Measurements from ENCODE around the gene BRF1. TPM values are rescaled to one million over a fixed set of nuclear protein-coding genes. Genes with fewer than 3 reads are reported as not detected.

Gene BRF1
- total and polyA plus RNA-seq, 2 of the 8 experiments (the other 6 are each of a cell fraction or from before 2014, with no cell fraction given) = 7.7 to 18.3 TPM

DNA sequence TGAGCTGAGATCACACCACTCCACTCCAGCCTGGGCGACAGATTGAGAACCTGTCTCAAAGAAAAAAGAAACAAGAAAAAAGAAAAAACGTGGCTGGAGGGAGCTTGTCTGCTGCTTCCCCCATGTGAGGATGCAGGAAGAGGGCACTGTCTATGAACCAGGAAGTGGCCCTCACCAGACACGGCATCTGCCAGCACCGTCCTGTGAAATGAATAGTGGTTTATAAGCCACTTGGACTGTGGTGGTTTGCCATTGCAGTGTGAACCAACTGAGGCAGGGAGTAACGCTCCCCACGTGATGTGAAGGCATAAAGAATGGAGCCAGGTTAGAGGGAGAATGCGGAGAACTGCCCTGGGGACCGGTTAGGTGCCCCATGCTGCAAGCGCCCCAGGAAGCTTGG lies 4.5 kb upstream of the BRF1 start:
- no peaks in the 10 kb centered on the region for H3K79me1 ChIP-seq (ENCODE audit: low read depth, low read length)
- H3K4me1 ChIP-seq (replicated peaks in 1 of 4; ENCODE audit: control insufficient read depth in 3 of 4, insufficient read depth in 4 of 4, low read length in 3 of 4) = peaks cover 2 to 11% (median 10%) of the 10 kb centered on the region in 4 experiments
- no peak overlapping the region for H3K56ac ChIP-seq (replicated peaks; ENCODE audit: insufficient read length, low read depth, low read length)
- 81% methylated on average over 9 of the region's 9 CpGs; no CpG with 5 or more reads in 1 of the 2 experiments for WGBS, 2 experiments (ENCODE audit: extremely low coverage in 1 of 2, insufficient coverage in 1 of 2, insufficient read length in 1 of 2, insufficient replicate concordance in 2 of 2, low coverage in 1 of 2, low lambda C conversion rate in 2 of 2, missing lambda C conversion rate in 1 of 2)
- no peaks in the 10 kb centered on the region for H3K36me3 ChIP-seq (ENCODE audit: control insufficient read depth in 2 of 4, insufficient read depth in 4 of 4, low read length in 3 of 4)
- no peak overlapping the region for H4K5ac ChIP-seq (ENCODE audit: insufficient read length, low read depth, low read length)
- H2AK5ac ChIP-seq (ENCODE audit: low read depth, low read length) = 0 out of 2 replicates have a peak overlapping the region, but pooled peaks have one; percentile 70
- no peak overlapping the region for H3K4ac ChIP-seq (replicated peaks; ENCODE audit: insufficient read length, low read depth, low read length)
- H3K23ac ChIP-seq (ENCODE audit: insufficient read length) = no peak overlapping the region
- no peak overlapping the region for H3K4me3 ChIP-seq (ENCODE audit: extremely low read depth in 1 of 4, insufficient read depth in 2 of 4, low read depth in 3 of 4, low read length in 4 of 4)
- no peaks in the 10 kb centered on the region for H3K27me3 ChIP-seq (replicated peaks in 1 of 4; ENCODE audit: control insufficient read depth in 3 of 4, extremely low read depth in 1 of 4, insufficient read depth in 3 of 4, low read length in 3 of 4)
- 0 out of 2 replicates have a peak overlapping the region, but pooled peaks have one; percentile 6 for H2BK15ac ChIP-seq (ENCODE audit: low read length)
- H3K9me3 ChIP-seq (ENCODE audit: insufficient read depth in 2 of 2, low read depth in 1 of 2, low read length in 1 of 2) = no peaks in the 10 kb centered on the region
- H2BK120ac ChIP-seq (replicated peaks; ENCODE audit: low read depth, low read length) = no peak overlapping the region
- no peak overlapping the region for H3K4me2 ChIP-seq (ENCODE audit: insufficient read depth in 1 of 2, low read depth in 2 of 2, low read length in 2 of 2)
- no peak overlapping the region for H3K14ac ChIP-seq (ENCODE audit: insufficient read length)
- no peak overlapping the region for H3K27ac ChIP-seq (ENCODE audit: low read depth, low read length)
- H2BK20ac ChIP-seq (ENCODE audit: low read length) = no peak overlapping the region
- ChIA-PET CTCF (ENCODE audit: partially characterized antibody) (interaction anchor here (0.7 to 1.6 kb wide), 3 partner anchors 24 to 159 kb away, joined by 3 to 5 read pairs (median 3); no protein-coding TSS in a partner anchor), POLR2A (ENCODE audit: partially characterized antibody) (interaction anchor here (0.8 kb wide), 1 partner anchor 9 kb away, joined by 4 read pairs; the partner anchor contains the start of gene PACS2)
- H3K79me2 ChIP-seq (ENCODE audit: control insufficient read depth in 1 of 2, insufficient read depth in 2 of 2, low read length in 2 of 2) = no peaks in the 10 kb centered on the region
- no peak overlapping the region for H4K91ac ChIP-seq (replicated peaks; ENCODE audit: insufficient read length, low read length)
- H3K18ac ChIP-seq (ENCODE audit: extremely low read depth, low read length) = no peak overlapping the region
- DNase-seq (ENCODE audit: low read depth in 1 of 2, low spot score in 2 of 2) (no peak), FAIRE-seq (no peak)
- H2BK12ac ChIP-seq (ENCODE audit: low read depth, low read length) = no peak overlapping the region; the same call in 1 of the 2 replicates
- H4K20me1 ChIP-seq (replicated peaks in 1 of 2; ENCODE audit: control insufficient read depth in 1 of 2, insufficient read depth in 2 of 2, low read length in 2 of 2) = peaks cover 0 to 4% of the 10 kb centered on the region in 2 experiments
- no peak overlapping the region for H3K9ac ChIP-seq (replicated peaks in 1 of 4; ENCODE audit: extremely low read depth in 1 of 4, low read depth in 3 of 4, low read length in 3 of 4)
- H3K23me2 ChIP-seq (ENCODE audit: low read depth, low read length) = peaks cover 4% of the 10 kb centered on the region; the same call in 1 of the 2 replicates
- no peak overlapping the region; the same call in 1 of the 2 replicates for H4K8ac ChIP-seq (ENCODE audit: extremely low read depth, insufficient read depth, low read length)
- H2BK5ac ChIP-seq (ENCODE audit: low read depth, low read length) = no peak overlapping the region
- H2AFZ ChIP-seq (ENCODE audit: low read length) = no peak overlapping the region
- no peak for TF ChIP-seq EZH2 (IDR thresholded peaks at IDR 0.05; ENCODE audit: low read depth, low read length, severe bottlenecking)
- TF ChIP-seq ZNF274 (IDR thresholded peaks at IDR 0.05; ENCODE audit: borderline replicate concordance, extremely low read depth, low read length) = no peak
- TF ChIP-seq YY1 (IDR thresholded peaks at IDR 0.05; ENCODE audit: low read depth, low read length) = no peak
- no peak for TF ChIP-seq HDAC2 (IDR thresholded peaks at IDR 0.05; ENCODE audit: borderline replicate concordance in 1 of 2, low read depth in 2 of 2, low read length in 2 of 2)
- TF ChIP-seq CTCF (IDR thresholded peaks at IDR 0.05; ENCODE audit: control extremely low read depth in 1 of 3, insufficient read depth in 1 of 3, low read depth in 1 of 3, low read length in 3 of 3) = no peak
- no peak for TF ChIP-seq HDAC6 (IDR thresholded peaks at IDR 0.05; ENCODE audit: low read depth, low read length)
- no peak for TF ChIP-seq KDM5A (IDR thresholded peaks at IDR 0.05; ENCODE audit: low read length)
- no peak for TF ChIP-seq BCL11A (IDR thresholded peaks at IDR 0.05; ENCODE audit: low read depth in 2 of 2, low read length in 2 of 2)
- TF ChIP-seq CTBP2 (IDR thresholded peaks at IDR 0.05; ENCODE audit: borderline replicate concordance, insufficient read depth, insufficient read length, low read length) = no peak
- no peak for TF ChIP-seq NANOG (IDR thresholded peaks at IDR 0.05; ENCODE audit: insufficient read depth, low read depth, low read length, poor library complexity, severe bottlenecking)
